Parathyroid adenoma (tissue), 2 donors: ENCODE results near the gene ZC3H7B.

Experiments
- H2AFZ ChIP-seq: fragments of 300-600 bp; sonication (generic); one replicate; pipeline ENCODE4 v1.7.0; 2017; ENCODE audit warnings: antibody characterized with exemption, mild to moderate bottlenecking
- H3K27ac ChIP-seq: fragments of 300-600 bp; sonication (generic); one replicate; pipeline ENCODE4 v1.7.0; 2017
- H3K27me3 ChIP-seq: fragments of 300-600 bp; sonication (generic); one replicate; pipeline ENCODE4 v1.7.0; 2017; ENCODE audit warnings: low read length; ENCODE audit not compliant: control insufficient read depth, insufficient read depth
- H3K36me3 ChIP-seq: fragments of 300-600 bp; sonication (generic); one replicate; pipeline ENCODE4 v1.7.0; 2017; ENCODE audit warnings: low read length; ENCODE audit not compliant: control insufficient read depth, insufficient read depth
- H3K4me1 ChIP-seq: fragments of 300-600 bp; sonication (generic); one replicate; pipeline ENCODE4 v1.7.0; 2017; ENCODE audit warnings: control low read depth
- H3K4me2 ChIP-seq: fragments of 300-600 bp; sonication (generic); one replicate; pipeline ENCODE4 v1.7.0; 2017; ENCODE audit warnings: low read length
- H3K4me3 ChIP-seq: fragments of 300-600 bp; sonication (generic); one replicate; pipeline ENCODE4 v1.7.0; 2017; ENCODE audit warnings: low read depth, low read length
- H3K79me2 ChIP-seq: fragments of 300-600 bp; sonication (generic); one replicate; pipeline ENCODE4 v1.7.0; 2017; ENCODE audit warnings: control low read depth
- H3K9ac ChIP-seq: fragments of 300-600 bp; sonication (generic); one replicate; pipeline ENCODE4 v1.7.0; 2017; ENCODE audit warnings: mild to moderate bottlenecking
- H3K9me3 ChIP-seq: fragments of 300-600 bp; sonication (generic); one replicate; pipeline ENCODE4 v1.7.0; 2017; ENCODE audit warnings: low read length; ENCODE audit not compliant: control insufficient read depth
- CTCF ChIP-seq: fragments of 300-600 bp; sonication (generic); IDR thresholded peaks from one replicate; pipeline ENCODE4 v1.7.0; 2017; ENCODE audit warnings: antibody characterized with exemption, mild to moderate bottlenecking
- donor health status: primary hyperparathyroidism.

The ZC3H7B gene

GRCh38 chr22:41382098-41382578 lies 80.8 kb downstream of the ZC3H7B start:
- H3K27ac ChIP-seq: peak overlapping the region; percentile 96
- no peak for TF ChIP-seq CTCF
- peak overlapping the region; percentile 94 for H3K4me2 ChIP-seq
- no peaks in the 10 kb centered on the region for H3K27me3 ChIP-seq
- H3K36me3 ChIP-seq: no peaks in the 10 kb centered on the region
- H3K4me3 ChIP-seq: peak overlapping the region; percentile 96
- no peaks in the 10 kb centered on the region for H3K9me3 ChIP-seq
- H3K79me2 ChIP-seq: no peaks in the 10 kb centered on the region
- peak overlapping the region; percentile 28 for H3K9ac ChIP-seq
- H2AFZ ChIP-seq: peak overlapping the region; percentile 63
- peaks cover 7% of the 10 kb centered on the region for H3K4me1 ChIP-seq

- Histone ChIP-seq H3K4me2 (peak overlapping the region; percentile 94), H3K4me1 (peaks cover 7% of the 10 kb centered on the region), H2AFZ (peak overlapping the region; percentile 63), H3K36me3 (no peaks in the 10 kb centered on the region), H3K9me3 (no peaks in the 10 kb centered on the region), H3K9ac (no peak overlapping the region), H3K27me3 (no peaks in the 10 kb centered on the region), H3K27ac (peak overlapping the region; percentile 96), H3K79me2 (no peaks in the 10 kb centered on the region), H3K4me3 (peak overlapping the region; percentile 96)
- no peak for TF ChIP-seq CTCF
Measured at GRCh38 chr22:41382610-41383009, 81.3 kb downstream of the ZC3H7B start.

GRCh38 chr22:41383085-41383484 lies 81.8 kb downstream of the ZC3H7B start:
- Histone ChIP-seq H3K79me2 (no peaks in the 10 kb centered on the region), H3K27me3 (no peaks in the 10 kb centered on the region), H2AFZ (no peak overlapping the region), H3K36me3 (no peaks in the 10 kb centered on the region), H3K9me3 (no peaks in the 10 kb centered on the region), H3K4me1 (peaks cover 7% of the 10 kb centered on the region), H3K9ac (no peak overlapping the region), H3K4me3 (peak overlapping the region; percentile 96), H3K4me2 (peak overlapping the region; percentile 94), H3K27ac (peak overlapping the region; percentile 96)
- TF ChIP-seq CTCF: no peak

GRCh38 chr22:41384128-41384527 lies 82.8 kb downstream of the ZC3H7B start:
- Histone ChIP-seq H3K9me3 (no peaks in the 10 kb centered on the region), H3K36me3 (no peaks in the 10 kb centered on the region), H3K79me2 (no peaks in the 10 kb centered on the region), H3K4me1 (peaks cover 7% of the 10 kb centered on the region), H3K9ac (no peak overlapping the region), H3K27ac (no peak overlapping the region), H2AFZ (no peak overlapping the region), H3K4me2 (no peak overlapping the region), H3K27me3 (no peaks in the 10 kb centered on the region), H3K4me3 (no peak overlapping the region)
- no peak for TF ChIP-seq CTCF

- H3K27ac ChIP-seq: no peak overlapping the region
- no peaks in the 10 kb centered on the region for H3K36me3 ChIP-seq
- no peaks in the 10 kb centered on the region for H3K79me2 ChIP-seq
Measured at GRCh38 chr22:41387341-41387740, 86.0 kb downstream of the ZC3H7B start.

More at GRCh38 chr22:41387341-41387740, 86.0 kb downstream of the ZC3H7B start:
- H2AFZ ChIP-seq: no peak overlapping the region
- H3K9ac ChIP-seq: no peak overlapping the region
- H3K4me1 ChIP-seq: peaks cover 7% of the 10 kb centered on the region
- H3K4me3 ChIP-seq: no peak overlapping the region
- no peak for TF ChIP-seq CTCF
- no peaks in the 10 kb centered on the region for H3K9me3 ChIP-seq
- H3K4me2 ChIP-seq: no peak overlapping the region
- H3K27me3 ChIP-seq: no peaks in the 10 kb centered on the region
